COLO829 (cell line): ENCODE measurements around the gene TMEM182.

Experiments used
- DNase-seq: peaks from one replicate; pipeline ENCODE4 v3.0.0; 2012; ENCODE audit warnings: low spot score

The TMEM182 gene

GRCh38 chr2:102768253-102768652 lies 6.4 kb downstream of the TMEM182 start:
- DNase-seq = no peak

GRCh38 chr2:102768892-102769291 lies 7.1 kb downstream of the TMEM182 start:
- no peak for DNase-seq

DNA sequence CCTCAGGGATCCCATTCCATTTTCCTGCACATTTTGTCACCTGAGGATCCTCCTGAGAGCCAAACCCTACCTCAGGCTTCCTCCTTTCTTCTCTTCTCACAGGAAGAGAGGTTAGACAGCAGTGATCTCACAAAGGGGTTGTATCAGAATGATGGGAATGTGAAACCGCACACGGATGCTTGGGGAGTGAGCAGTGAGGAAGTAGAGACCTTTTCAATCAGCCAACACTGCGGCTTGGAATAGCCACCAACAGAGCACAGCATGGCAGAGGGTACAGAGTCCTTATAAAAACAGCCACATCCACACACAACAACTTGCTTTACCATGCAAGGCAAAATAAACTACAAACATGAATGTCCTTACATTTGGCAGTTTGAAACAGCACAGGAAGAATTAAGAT lies 8.7 kb downstream of the TMEM182 start:
- no peak for DNase-seq

GRCh38 chr2:102771114-102771513 lies 9.3 kb downstream of the TMEM182 start:
- no peak for DNase-seq

DNA sequence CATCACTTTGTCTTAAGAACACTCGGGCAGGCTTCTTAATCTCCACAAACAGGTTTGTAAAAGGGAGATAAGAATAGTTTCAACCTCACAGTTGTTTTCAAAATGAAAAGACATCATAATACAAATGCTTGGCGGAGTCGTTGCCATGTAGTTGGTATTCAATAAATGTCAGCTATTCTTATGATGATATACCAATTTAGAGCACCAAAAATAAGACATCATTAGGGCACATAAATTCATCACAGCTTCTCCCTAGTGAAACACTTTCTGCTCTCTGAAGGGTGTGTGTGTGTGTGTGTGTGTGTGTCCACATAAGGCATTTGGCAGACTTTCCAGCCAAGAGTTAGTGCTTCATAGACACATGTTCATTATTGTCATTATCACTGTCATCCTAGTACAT lies 10.8 kb downstream of the TMEM182 start:
- DNase-seq = no peak

DNA sequence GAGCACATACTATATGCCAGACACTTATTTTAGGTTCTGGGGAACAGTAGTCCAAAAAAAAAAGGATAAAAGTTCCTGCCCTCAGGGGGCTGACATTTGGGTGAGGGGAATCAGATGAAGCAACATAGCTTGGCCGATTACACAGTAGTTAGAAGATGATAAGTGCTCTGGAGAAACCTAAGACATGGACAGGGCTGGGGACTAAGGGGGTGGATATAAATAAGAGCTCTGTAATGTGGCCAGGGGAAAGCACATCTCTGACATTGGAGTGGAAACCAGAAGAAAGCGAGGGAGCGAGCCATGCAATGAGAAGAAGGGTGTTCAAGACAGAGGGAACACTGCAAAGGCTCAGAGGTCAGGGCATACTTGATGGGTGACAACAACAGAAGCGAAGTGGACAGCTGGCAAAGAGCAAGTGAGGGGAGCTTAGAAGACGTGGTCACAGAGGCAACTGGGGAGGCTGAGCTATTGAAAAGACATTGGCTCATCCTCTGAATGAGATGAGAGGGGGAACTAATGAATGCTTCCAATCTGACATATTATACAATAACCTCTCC lies 11.4 kb downstream of the TMEM182 start:
- no peak for DNase-seq

DNA sequence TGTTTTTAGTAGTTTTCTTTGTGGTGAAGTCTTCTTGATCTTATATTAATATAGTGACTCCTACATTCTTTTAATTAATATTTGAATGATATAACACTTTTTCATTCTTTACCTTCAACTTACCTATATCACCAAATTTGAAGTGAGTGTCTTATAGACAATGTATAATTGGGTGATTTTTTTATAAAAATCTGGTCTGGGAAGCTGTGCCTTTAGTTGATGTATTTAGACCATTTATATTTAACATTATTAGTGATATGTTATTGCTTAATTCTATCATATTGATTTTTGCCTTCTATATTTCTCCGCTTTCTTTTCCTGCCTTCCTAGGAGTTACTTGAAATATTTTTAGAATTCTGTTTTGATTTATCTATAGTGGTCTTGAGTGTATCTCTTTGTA lies 16.4 kb downstream of the TMEM182 start:
- DNase-seq = no peak

DNA sequence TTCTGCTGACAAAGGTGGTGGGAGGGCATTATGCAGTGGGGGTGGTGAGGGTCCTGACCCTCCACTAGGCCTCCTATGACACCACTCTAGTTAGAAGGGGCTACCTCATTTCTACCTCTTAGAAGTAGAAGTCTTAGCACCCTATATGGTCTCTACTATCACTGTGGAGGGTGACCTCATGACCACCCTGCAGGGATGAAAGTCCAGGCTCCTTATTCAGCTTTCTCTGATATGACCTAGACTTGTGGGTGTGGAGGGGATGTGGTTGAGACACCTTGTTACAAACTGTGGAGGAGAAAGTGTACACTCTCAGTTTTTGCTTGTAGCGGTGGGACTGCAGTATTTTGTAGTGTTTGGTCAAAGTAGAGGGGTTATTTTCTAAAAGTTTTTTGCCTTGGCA lies 18.6 kb downstream of the TMEM182 start:
- no peak for DNase-seq

- DNase-seq = no peak
Observed at GRCh38 chr2:102782187-102782586, 20.4 kb downstream of the TMEM182 start.

GRCh38 chr2:102782933-102783332 lies 21.1 kb downstream of the TMEM182 start:
- DNase-seq = no peak

DNA sequence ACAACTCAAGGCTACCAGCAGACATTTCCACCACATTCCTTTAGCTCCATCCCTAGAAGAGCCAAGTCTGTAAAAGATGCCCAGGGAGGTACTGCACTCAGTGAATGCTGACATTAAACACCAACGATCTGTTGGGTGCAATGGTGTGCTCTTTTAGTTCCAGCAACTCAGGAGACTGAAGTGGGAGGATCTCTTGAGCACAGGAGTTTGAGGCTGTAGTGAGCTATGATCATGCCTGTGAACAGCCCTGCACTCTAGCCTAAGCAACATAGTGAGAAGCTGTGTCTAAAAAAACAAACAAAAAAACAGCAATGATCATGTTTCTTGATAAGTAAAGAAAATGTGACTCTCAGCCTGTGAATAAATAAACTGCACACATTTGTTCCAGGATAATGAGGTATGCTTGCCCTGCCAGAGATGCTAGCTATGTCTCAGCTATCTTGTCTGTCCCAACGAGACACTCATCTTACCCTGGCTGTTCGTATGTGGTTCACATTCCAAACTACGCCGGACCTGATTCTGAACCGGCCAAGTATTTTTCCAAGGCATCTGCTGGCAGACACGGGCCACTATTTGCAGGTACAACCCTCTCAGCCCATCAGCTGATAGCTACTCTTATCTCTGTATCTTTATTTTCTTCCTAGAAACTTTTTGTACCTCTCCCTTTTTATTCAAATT lies 21.8 kb downstream of the TMEM182 start:
- DNase-seq = no peak

DNA sequence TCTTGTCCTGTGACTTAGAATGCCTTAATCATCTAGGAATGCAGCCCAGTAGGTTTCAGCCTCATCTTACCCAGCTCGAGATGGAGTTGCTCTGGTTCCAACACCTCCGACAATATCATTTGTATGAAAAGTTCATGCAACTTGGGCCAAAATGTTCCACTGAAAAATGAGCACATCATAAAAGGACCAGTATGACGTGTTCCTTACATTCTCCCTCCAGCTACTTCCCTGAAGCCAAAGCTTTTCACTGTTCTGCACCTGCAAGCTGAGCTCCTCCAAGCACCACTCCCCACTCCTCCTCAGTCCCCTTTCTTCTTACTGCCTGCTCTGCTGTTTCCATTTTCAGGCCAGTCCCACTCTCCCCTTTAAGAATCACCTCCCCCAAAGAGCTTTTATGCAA lies 23.1 kb downstream of the TMEM182 start:
- DNase-seq = no peak

GRCh38 chr2:102788216-102788884 lies 26.5 kb downstream of the TMEM182 start:
- no peak for DNase-seq

GRCh38 chr2:102788885-102789260 lies 27.0 kb downstream of the TMEM182 start:
- DNase-seq = no peak

DNA sequence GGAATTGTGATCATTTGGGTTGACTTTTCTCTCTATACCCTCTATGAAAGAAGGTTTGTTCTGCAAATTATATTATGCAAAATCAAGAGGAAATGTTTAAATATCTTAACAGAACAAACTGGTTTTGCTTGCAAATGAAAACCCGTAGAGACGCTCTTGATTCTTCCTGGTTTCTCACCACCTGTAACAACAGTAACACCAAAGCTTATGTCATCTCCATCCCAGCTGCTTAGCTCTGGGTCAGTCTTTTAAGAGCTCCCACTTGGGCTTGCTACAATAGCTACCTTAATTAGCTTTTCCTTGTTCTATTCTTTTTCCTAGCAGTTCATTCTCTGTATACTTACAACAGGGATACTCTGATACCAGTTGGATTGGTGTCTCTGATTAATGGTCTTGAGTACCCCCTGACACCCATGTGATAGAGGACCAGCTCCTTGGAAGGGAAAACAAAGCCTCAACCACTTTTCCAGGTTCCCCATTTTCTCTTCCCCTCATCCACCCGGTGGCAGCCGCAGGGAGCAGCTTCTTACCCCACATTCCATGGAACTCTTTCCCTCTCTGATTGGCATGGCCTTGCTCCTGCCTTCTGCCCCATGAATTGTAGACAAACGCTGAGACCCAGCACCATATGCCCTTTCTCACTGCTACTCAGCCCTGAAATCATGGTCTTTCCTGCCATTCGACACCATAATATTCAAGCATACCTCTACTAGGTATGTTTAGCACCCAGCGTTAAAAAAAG lies 27.7 kb downstream of the TMEM182 start:
- no peak for DNase-seq

GRCh38 chr2:102790091-102790455 lies 28.2 kb downstream of the TMEM182 start:
- no peak for DNase-seq

DNA sequence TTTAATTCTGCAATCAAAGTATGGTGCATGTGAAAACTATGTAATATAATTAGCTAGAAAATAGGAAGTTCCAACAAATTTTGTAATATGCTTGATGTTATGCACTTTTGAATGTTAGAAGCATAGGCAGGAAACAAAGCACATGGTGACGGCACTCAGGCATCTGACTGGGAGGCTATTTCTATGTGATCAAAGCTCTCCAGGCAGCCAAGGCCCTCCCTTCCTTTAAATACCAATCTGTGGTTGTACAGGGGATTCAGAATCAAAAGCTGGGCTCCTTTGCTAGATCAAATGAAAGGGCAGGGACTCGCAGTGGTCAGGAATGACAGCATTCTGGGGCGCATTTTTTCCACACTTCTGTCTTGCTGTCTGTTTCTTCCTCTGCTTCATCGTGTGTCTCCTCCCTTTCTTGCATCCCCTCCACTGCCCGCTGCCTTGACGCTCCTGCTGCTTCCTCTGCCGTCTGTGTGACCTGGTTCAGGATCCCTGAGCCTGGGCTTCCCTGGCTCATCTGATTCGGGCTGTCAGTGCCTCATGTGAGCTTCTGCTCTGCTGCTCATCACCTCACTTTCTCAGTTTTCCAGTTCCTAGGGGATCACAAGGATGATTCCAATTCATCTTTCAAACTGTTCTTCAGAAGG lies 30.9 kb downstream of the TMEM182 start:
- DNase-seq = no peak

GRCh38 chr2:102795641-102796040 lies 33.8 kb downstream of the TMEM182 start:
- DNase-seq = no peak

- DNase-seq = no peak
Observed at GRCh38 chr2:102796337-102796736, 34.5 kb downstream of the TMEM182 start.

DNA sequence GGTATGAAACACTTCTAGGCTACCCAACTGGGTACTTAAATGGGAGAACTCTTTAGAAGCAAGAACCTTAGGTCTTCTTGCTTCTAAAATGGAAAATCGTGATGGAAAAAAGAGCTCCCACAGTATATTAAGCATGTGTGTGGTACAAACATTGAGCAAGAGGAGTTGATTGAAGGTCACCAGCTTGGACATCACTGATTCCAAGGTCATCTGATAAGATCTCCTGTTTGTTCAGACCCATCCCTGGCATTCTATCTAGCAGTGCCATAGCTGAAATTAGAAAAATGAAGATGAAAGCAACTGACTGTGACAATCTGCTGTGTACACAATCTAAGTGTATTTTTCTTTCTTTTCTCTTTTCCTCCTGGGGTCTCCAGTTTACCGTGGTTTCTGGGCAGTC lies 35.7 kb downstream of the TMEM182 start:
- DNase-seq = no peak

GRCh38 chr2:102798181-102798580 lies 36.4 kb downstream of the TMEM182 start:
- no peak for DNase-seq

- no peak for DNase-seq
Observed at GRCh38 chr2:102801098-102801718, 39.4 kb downstream of the TMEM182 start.
